Activated CD8-positive, alpha-beta memory T cell treated with anti-CD3 and anti-CD28 coated beads for 1 hour (primary cell): ENCODE data around the gene MYO1D.
"Not testable (repeated sequence)": the region's sequence is repeated elsewhere in the genome, so short reads cannot be mapped to it uniquely, and the experiment has no call there.

Source experiments
- DNase-seq, 2 donors: peaks; one replicate each; pipeline ENCODE4 v3.0.0-alpha.2; 2020; ENCODE audit warnings: low read depth in 1 of 2; ENCODE audit errors: extremely low read depth in 1 of 2

Gene MYO1D

DNA sequence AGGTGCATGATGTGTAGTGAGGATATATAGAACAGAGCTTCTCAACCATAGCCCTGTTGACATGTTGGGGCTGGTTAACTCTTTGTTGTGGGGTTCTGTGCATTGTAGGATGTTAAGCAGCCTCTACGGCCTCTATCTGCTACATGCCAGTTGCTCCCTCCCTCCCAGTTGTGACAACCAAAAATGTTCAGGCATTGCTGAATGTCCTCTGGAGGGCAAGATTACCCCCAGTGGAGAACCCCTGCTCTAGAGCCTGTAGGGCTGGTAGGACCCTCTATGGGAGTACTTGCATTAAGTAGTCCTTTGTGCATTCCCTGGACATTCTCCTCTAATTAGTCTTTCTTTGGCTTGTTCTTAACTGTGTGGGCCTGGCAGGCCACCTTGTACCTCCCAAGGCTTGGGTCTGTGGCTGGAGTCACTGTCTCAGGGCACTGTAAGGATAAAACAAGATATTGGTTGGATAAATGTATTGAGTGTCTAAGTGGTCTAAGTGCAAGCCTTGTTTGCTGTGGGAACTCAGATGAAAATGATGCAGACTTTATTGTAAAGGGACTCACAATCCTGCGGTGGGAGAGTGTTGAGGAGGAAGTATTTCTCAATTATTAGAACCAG is 19.8 kb upstream of the MYO1D start:
- no peak for DNase-seq

- DNase-seq, result no peak
Measured at GRCh38 chr17:32894245-32894644, 17.3 kb upstream of the MYO1D start.

- not testable (repeated sequence) for DNase-seq
Measured at GRCh38 chr17:32887410-32887809, 10.5 kb upstream of the MYO1D start.

DNA sequence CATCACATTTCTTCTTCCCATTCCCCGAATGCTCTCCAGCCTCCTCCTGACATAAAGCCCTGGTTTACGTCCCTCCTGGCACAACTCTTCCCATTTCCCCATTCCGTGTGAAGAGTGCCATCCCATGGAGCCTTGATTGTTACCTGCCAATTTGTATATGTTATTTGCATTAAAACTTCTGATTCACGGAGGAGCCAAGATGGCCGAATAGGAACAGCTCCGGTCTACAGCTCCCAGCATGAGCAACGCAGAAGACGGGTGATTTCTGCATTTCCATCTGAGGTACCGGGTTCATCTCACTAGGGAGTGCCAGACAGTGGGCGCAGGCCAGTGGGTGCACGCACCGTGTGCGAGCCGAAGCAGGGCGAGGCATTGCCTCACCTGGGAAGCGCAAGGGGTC is 10.0 kb upstream of the MYO1D start:
- DNase-seq, result not testable (repeated sequence)

GRCh38 chr17:32882734-32883133 is 5.8 kb upstream of the MYO1D start:
- no peak for DNase-seq

GRCh38 chr17:32882029-32882428 is 5.1 kb upstream of the MYO1D start:
- no peak for DNase-seq

DNA sequence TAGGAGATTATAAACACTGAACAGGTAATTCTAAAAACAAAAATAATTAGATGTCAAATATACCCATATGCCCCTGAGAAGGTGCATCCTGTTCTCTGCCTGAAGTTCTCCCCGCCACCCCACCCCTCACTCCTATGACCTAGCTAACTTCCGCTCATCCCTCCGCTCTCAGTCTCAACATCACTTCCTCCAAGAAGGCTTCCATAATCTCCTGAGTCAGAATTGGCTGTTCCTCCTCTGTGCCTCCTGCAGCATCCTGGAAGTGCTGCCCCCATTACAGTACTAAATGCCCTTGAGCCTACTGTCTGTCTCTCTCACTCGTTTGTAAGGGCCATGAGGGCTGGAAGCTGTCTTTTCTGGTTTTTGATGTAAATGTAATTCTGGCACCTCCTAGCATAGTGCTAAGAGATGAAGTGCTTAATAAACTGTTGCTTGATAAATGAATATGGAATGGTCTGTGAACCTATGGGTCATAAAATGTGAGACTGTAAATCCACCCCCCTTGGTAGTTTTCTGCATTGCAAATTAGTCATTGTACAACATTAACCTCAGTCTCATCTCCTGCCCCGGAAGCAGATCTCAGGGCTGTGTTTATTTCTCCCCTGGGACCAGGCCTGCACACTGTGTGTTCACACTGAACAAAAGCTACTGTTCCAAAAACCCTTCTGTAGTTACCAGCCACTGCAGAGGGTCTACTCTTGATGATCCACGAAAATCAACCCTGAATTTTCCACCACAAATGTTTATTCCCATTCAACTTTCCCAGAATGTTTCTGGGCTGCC is 3.9 kb upstream of the MYO1D start:
- DNase-seq, result no peak

- DNase-seq, result no peak
Measured at GRCh38 chr17:32879134-32879533, 2.2 kb upstream of the MYO1D start.

DNA sequence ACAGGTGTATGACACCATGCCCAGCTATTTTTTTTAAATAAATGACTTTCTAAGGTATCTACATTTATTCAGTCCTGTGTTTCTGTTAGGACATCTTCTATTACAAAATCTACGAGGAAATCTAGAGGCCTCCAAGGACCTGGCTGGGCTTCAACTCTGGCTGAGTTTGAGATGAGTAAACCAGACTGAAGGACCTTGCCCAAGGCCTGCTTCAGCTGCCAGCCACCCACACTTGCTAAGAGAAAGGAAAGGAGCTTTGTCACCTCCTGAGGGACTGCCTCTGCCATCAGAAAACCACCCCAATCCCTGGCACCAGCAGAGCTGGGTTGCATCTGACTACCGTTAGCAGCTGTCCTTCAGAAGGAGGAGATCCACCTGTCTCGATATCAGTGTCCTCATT is 1.3 kb upstream of the MYO1D start:
- DNase-seq, result no peak

DNA sequence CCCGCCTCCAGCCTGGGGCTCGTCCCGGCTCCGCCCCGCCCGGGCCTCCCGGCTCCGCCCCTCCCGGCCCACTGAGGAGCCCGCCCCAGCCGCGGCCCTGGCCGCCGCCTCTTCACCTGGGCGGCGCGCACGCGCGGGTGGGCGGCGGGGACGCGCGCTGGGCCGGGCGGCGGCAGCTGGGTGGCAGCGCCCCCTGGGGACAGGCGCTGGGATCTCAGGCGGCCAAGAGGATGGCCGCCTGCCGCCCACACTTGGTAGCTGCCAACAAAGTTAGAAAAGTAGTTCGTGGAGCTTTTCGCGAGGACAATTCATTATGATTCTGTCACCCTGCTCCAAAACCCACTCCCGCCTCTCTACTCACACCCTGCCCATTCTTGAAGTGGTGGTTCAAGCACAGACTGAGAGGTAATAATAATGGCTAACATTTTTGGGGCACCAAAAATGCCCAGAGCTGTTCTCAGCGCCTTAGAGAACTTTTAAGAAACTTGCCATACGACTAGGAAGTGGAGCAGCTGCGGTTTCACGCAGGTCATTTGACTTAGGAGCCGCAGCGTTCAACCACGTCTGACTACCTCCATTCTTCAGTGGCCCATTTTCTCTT is 340 bp upstream of the MYO1D start:
- peak; percentile 68 to 91 for DNase-seq

DNA sequence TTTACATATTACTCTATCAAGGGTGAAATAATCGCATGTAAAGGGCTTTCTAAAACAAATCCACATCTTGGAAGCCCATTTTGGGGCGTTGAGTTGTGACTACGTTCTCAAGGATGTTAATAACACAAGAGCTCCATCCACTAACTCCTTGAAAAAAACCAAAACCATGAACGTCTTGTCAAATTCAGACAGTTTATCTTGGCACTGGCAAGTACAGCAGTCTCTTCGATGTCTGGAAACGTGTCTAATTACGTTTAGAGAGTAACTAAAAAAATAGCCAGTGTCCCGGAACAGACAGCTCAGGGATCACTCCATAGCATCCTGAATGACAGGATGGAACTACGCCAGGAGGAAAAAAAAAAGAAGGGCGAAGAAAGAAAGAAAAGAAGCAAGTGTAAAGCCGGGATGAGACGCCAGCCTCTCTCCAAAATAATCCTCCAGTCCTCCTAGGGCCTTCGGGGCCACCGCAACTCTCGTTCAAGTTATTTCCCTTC is 954 bp downstream of the MYO1D start:
- DNase-seq, result no peak

GRCh38 chr17:32875230-32875917 is 1.6 kb downstream of the MYO1D start:
- no peak for DNase-seq

- no peak for DNase-seq
Measured at GRCh38 chr17:32873114-32873513, 3.8 kb downstream of the MYO1D start.

GRCh38 chr17:32871746-32872145 is 5.2 kb downstream of the MYO1D start:
- DNase-seq, result no peak

GRCh38 chr17:32870969-32871368 is 6.0 kb downstream of the MYO1D start:
- no peak for DNase-seq

DNA sequence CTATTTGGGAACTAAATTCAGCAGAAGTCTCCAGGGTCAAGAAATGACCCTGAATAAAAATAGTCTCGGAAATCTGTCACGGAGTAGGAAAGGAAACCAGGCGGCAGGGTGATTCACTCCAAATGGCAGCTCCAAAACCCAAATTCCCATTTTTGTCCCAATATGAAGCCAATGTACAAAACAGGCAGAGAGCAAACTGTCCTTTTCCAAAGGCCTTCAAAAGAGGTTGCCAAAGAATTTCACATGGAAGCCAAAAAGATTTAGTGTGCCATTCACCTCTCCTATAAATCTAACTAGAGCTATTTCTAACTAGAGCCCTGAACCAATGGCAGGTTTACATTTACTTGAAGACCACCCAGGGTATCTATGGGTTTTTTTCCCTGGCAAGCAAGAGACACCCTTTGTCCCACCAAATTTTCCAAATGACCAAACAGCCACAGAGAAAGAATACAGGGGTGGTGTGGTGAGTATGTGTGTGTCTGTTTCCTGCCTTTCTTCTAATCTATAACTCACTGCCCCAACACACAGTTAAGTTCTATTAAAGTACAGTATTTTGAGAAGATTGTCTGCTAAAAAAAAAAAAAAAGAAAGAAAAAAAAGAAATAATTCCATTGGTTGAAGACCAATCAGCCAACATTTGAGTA is 6.8 kb downstream of the MYO1D start:
- DNase-seq, result no peak

DNA sequence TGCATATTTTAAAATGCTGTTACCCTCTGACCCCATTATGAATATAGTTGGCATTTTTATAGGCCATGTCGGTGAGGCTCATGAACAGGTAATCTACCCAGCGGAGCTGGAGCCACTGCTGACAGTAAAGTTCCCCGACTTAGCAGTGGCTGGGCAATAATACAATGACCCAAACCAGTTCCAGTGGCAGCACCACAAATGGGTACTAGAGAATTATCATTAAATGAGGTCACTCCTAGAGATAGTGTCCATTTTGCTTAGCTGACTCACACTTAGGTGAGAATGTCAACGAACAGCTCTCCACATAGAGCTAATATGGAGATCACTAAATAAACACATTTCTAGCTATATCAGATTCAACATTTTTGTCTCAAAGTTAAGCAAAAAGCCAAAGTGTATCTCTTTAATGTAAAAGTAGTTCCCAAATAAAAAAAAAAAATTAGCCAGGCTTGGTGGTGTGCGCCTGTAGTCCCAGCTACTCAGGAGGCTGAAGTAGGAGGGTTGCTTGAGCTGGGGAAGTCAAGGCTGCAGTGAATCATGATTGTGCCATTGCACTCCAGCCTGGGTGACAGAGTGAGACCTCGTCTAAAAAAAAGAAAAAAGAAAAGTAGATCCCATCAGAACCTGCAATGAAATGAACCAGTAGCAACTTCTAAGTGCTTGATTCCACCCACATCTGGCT is 7.4 kb downstream of the MYO1D start:
- no peak for DNase-seq

- DNase-seq, result no peak
Measured at GRCh38 chr17:32865141-32865540, 11.8 kb downstream of the MYO1D start.

DNA sequence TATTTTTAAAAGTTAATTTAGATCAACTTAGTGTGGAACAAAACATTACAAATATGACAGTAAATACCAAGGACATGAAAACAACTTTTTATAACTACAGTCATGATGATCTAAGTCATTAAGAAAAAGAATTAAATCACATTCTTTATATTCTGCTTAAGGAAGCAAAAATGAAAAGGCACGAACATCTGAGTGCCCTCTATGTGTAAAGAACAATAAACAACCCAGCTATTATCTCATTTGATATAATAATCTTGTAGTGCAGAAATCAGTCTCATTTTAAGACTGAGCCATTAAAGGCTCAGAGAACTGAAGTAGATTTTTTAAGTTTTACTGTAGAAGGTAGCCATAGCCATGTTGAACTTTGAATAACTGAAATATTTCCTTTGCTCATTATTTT is 13.4 kb downstream of the MYO1D start:
- DNase-seq, result no peak

- no peak for DNase-seq
Measured at GRCh38 chr17:32862940-32863339, 14.0 kb downstream of the MYO1D start.
